NT2/D1 (cell line): ENCODE measurements around the gene PEPD.

ENCODE experiments used
- SUZ12 ChIP-seq: IDR thresholded peaks from 2 replicates; pipeline ENCODE4 v1.6.1; 2011; ENCODE audit not compliant: insufficient read length, insufficient read depth; ENCODE audit errors: extremely low read depth
- YY1 ChIP-seq: IDR thresholded peaks from 2 replicates; pipeline ENCODE4 v1.6.1; 2011; ENCODE audit not compliant: insufficient read length, insufficient read depth
- ZNF274 ChIP-seq: IDR thresholded peaks from 2 replicates; pipeline ENCODE4 v1.6.1; 2011; ENCODE audit warnings: mild to moderate bottlenecking, low read depth, low read length

GRCh38 chr19:33468361-33469170, 53.0 kb downstream of the PEPD start:
- no peak for TF ChIP-seq YY1
- no peak for TF ChIP-seq ZNF274
- TF ChIP-seq SUZ12, result no peak
